DMS79 treated with DMSO at 0.1 percent for 48 hours (cell line): ENCODE results near the gene PRKAR2A.
"Not testable (repeated sequence)": the region's sequence is repeated elsewhere in the genome, so short reads cannot be mapped to it uniquely, and the experiment has no call there.

Source experiments
- DNase-seq: peaks from one replicate; lab custom pipeline; 2025; lab: John Stamatoyannopoulos, UW

PRKAR2A gene

DNA sequence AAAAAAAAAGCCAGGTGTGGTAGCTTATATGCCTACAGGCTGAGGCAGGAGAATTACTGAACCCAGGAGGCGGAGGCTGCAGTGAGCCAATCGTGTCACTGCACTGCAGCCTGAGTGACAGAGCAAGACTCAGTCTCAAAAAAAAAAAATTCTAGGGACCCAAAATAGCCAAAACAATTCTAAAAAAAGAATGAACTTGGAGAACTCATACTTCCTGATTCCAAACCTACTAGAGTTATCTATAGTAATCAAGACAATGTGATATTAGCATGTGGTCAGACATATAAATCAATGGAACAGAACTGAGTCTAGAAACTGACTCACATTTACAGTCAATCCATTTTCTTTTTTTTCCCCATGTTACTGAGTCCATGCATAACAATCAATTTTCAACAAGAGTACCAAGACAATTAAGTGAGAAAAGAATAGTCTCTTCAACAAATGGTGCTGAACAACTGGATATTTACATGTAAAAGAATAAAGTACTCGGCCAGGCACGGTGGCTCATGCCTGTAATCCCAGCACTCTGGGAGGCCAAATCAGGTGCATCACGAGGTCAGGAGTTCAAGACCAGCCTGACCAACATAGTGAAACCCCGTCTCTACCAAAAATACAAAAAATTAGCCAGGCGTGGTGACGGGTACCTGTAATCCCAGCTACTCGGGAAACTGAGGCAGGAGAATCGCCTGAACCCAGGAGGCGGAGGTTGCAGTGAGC is 11.9 kb downstream of the PRKAR2A start:
- DNase-seq = no peak

GRCh38 chr3:48832684-48833083 is 15.0 kb downstream of the PRKAR2A start:
- DNase-seq = no peak

GRCh38 chr3:48830715-48831114 is 17.0 kb downstream of the PRKAR2A start:
- DNase-seq = no peak

GRCh38 chr3:48829525-48829924 is 18.1 kb downstream of the PRKAR2A start:
- not testable (repeated sequence) for DNase-seq

- DNase-seq = not testable (repeated sequence)
These were observed 19.8 kb downstream of the PRKAR2A start for GRCh38 chr3:48827874-48828273.

GRCh38 chr3:48826451-48826850 is 21.2 kb downstream of the PRKAR2A start:
- no peak for DNase-seq

DNA sequence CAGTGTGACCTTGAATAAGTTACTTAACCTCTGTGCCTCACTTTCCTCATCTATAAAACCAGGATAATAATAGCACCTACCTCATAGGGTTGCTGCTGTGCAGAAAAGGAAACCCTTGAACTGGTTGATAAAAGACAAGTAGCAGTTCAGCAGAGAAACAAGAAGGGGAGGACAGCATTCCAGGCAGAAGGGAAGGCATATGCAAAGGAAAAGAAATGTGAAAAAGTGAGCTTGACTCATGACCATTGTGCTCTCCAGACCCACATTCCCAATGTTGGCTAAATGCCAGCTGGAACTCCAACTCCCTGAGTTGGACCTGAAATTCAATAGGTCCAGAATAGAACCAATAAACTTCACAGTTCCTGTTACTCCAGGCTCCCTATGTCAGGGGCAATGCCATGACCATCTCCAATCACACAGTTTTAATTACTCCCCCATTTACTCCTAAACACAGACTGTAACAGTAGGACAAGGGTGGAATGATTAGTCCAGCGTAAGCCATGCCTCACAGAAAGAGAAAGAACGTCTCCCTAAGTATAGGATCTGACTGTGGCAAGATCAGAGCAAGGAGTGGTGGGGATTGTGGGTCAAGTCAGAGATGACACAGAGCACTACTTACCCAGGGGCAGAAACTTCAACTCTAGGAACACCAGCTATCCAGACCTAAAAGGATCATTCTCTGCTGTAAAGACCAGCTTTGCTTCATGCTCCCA is 26.9 kb downstream of the PRKAR2A start:
- DNase-seq = no peak

- no peak for DNase-seq
These were observed 28.1 kb downstream of the PRKAR2A start for GRCh38 chr3:48819234-48820221.

GRCh38 chr3:48811524-48811923 is 36.1 kb downstream of the PRKAR2A start:
- DNase-seq = no peak

DNA sequence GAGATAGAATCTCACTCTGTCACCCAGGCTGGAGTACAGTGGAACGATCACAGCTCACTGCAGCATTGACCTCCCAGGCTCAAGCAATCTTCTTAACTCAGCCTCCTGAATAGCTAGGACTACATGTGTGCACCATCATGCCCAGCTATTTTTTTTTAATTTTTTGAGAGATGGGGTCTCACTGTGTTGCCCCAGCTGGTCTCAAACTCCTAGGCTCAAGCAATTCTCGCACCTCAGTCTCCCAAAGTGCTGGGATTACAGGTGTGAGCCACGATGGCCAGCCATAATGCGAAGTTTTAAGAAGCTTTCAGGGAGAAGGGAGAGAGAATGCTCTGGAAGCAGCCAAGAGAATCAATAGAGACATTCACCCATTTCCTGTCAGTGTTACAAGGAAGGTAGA is 42.7 kb downstream of the PRKAR2A start:
- DNase-seq = no peak

DNA sequence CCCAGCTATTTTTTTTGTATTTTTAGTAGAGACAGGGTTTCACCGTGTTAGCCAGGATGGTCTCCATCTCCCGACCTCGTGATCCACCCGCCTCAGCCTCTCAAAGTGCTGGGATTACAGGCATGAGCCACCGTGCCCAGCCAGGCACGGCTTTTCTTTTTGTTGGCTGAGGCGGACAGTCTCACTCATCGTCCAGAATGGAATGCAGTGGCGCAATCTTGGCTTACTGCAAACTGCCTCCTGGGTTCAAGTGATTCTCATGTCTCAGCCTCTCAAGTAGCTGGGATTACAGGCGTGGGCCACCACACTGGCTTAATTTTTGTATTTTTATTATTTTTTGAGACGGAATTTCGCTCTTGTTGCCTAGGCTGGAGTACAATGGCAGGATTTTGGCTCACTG is 46.8 kb downstream of the PRKAR2A start:
- not testable (repeated sequence) for DNase-seq

GRCh38 chr3:48798998-48799397 is 48.7 kb downstream of the PRKAR2A start:
- peak; percentile 17 for DNase-seq

DNA sequence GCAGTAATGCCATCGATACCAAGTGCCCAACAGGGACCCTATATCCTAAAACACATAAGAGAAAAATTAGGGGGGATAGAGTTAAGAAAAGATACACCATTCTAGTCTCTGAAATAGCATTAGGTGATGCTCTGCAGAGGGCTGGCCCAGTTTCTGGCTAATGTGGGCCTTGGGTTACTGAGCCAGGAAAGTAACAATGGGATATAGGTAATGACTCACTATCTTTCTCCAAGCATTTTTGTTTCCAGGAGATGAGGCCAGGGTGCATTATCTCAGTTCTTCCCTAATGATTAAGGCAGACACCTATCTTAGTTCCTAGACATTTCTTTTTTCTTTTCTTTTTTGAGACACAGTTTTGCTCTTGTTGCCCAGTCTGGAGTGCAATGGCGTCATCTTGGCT is 50.0 kb downstream of the PRKAR2A start:
- no peak for DNase-seq

GRCh38 chr3:48795997-48796732 is 51.5 kb downstream of the PRKAR2A start:
- DNase-seq = no peak

- not testable (repeated sequence) for DNase-seq
These were observed 54.2 kb downstream of the PRKAR2A start for GRCh38 chr3:48793484-48793883.

- no peak for DNase-seq
These were observed 58.0 kb downstream of the PRKAR2A start for GRCh38 chr3:48789665-48790064.

DNA sequence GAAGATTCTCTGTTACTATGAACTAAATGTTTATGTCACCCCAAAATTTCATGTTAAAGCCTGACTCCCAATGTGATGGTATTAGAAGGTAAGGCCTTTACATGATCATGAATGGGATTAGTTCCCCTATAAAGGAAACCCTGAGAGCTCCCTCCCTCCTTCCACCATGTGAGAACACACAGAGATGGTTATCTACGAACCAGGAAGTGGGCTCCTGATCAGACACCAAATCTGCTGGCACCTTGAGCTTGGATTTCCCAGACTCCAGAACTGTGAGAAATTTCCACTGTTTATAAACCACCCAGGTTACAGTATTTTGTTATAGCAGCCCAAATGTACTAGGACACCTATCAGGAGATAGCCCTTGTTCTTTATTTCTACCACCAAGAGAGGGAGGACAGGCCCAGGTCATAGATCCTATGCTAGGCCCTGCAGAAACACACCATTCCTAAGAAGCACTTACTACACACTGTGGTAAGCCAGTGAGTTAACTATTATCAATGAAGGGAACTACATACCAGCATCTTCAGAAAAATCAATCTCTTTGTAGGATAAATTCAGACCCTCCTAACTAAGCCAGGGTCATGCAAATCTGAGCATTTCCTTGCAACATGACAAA is 59.0 kb downstream of the PRKAR2A start:
- DNase-seq = no peak

DNA sequence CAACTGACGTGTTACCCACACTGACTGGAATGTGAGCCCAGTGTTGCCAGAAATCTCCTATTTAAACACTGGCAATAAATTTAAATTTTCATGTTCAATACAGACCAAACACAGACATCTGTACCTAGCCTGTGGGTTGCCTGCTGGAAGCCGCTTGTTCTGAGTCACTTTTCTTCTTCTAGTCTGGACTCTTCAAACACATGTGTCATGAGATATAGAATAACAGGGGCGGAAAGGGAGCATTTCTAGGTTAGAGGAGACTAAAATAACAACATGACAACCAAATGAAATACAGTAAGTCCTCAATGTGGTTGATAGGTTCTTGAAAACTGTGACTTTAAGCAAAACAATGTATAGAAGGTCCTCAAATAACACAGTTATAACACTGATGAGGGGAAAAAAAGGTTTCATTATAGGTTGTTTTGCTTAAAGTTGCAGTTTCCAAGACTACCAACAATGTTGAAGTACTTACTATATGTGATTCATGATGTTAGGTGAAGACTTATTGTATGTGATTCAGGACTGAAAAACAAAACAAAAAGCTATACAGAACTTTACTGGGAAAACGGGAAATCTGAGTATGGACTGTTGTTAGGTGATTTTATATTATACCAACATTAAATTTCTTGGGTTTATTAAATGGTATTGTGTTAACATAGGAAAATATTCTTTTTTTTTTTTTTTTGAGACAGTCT is 63.1 kb downstream of the PRKAR2A start:
- no peak for DNase-seq

- DNase-seq = no peak
These were observed 64.4 kb downstream of the PRKAR2A start for GRCh38 chr3:48783304-48783703.

DNA sequence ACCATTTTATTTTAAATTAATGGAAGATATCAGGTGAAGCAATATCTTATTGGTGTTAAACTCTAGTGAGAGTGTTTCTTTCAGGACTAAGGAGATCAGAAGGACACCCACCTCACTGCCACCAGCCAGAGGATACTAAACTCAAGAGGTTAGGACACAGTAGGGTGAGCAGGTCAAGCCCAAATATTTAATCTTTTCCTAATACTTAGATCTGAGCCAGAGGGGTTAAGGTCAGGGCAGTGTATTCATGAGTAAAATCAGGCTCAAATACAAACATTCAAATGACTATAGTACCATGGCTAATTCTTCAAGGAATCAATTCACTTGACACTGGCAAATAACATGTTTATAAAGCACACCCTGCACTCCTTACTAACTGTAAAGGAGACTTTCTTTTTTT is 65.6 kb downstream of the PRKAR2A start:
- no peak for DNase-seq

GRCh38 chr3:48778565-48778964 is 69.1 kb downstream of the PRKAR2A start:
- DNase-seq = not testable (repeated sequence)
